Measurements from ENCODE around the gene NME5. TPM values are rescaled to one million over a fixed set of nuclear protein-coding genes. Genes with fewer than 3 reads are reported as not detected.

Gene NME5
- total RNA-seq, 1 donor from 2014 or later = 9.9 TPM

GRCh38 chr5:138132543-138132942 is 6.7 kb downstream of the NME5 start:
- no peaks in the 10 kb centered on the region for H3K36me3 Mint-ChIP-seq (ENCODE audit: insufficient read depth)
- no peak overlapping the region for H3K27ac Mint-ChIP-seq
- H3K27me3 Mint-ChIP-seq = no peaks in the 10 kb centered on the region
- DNase-seq (ENCODE audit: low spot score, unreplicated experiment) = no peak
- no peak overlapping the region for H3K4me3 Mint-ChIP-seq (ENCODE audit: low read depth)
- no peaks in the 10 kb centered on the region for H3K4me1 Mint-ChIP-seq (ENCODE audit: low read depth)
- no peak for TF ChIP-seq CTCF (IDR thresholded peaks at IDR 0.05; ENCODE audit: unreplicated experiment)
- no peaks in the 10 kb centered on the region for H3K9me3 Mint-ChIP-seq (ENCODE audit: low read depth)

GRCh38 chr5:138129347-138129746 is 9.9 kb downstream of the NME5 start:
- Mint-ChIP-seq H3K4me3 (ENCODE audit: low read depth) (no peak overlapping the region), H3K27ac (no peak overlapping the region), H3K4me1 (ENCODE audit: low read depth) (no peaks in the 10 kb centered on the region), H3K36me3 (ENCODE audit: insufficient read depth) (no peaks in the 10 kb centered on the region), H3K27me3 (no peaks in the 10 kb centered on the region), H3K9me3 (ENCODE audit: low read depth) (no peaks in the 10 kb centered on the region)
- DNase-seq (ENCODE audit: low spot score, unreplicated experiment) = no peak
- TF ChIP-seq CTCF (IDR thresholded peaks at IDR 0.05; ENCODE audit: unreplicated experiment) = no peak

GRCh38 chr5:138128334-138128733 is 10.9 kb downstream of the NME5 start:
- H3K4me1 Mint-ChIP-seq (ENCODE audit: low read depth) = no peaks in the 10 kb centered on the region
- no peaks in the 10 kb centered on the region for H3K36me3 Mint-ChIP-seq (ENCODE audit: insufficient read depth)
- no peak for DNase-seq (ENCODE audit: low spot score, unreplicated experiment)
- H3K4me3 Mint-ChIP-seq (ENCODE audit: low read depth) = no peak overlapping the region
- TF ChIP-seq CTCF (IDR thresholded peaks at IDR 0.05; ENCODE audit: unreplicated experiment) = no peak
- no peaks in the 10 kb centered on the region for H3K9me3 Mint-ChIP-seq (ENCODE audit: low read depth)
- no peaks in the 10 kb centered on the region for H3K27me3 Mint-ChIP-seq
- no peak overlapping the region for H3K27ac Mint-ChIP-seq

- H3K27ac Mint-ChIP-seq = no peak overlapping the region
- H3K36me3 Mint-ChIP-seq (ENCODE audit: insufficient read depth) = no peaks in the 10 kb centered on the region
- H3K27me3 Mint-ChIP-seq = peaks cover 6% of the 10 kb centered on the region
- TF ChIP-seq CTCF (IDR thresholded peaks at IDR 0.05; ENCODE audit: unreplicated experiment) = no peak
- no peaks in the 10 kb centered on the region for H3K9me3 Mint-ChIP-seq (ENCODE audit: low read depth)
- H3K4me3 Mint-ChIP-seq (ENCODE audit: low read depth) = no peak overlapping the region
- H3K4me1 Mint-ChIP-seq (ENCODE audit: low read depth) = no peaks in the 10 kb centered on the region
- no peak for DNase-seq (ENCODE audit: low spot score, unreplicated experiment)
These were observed 24.0 kb downstream of the NME5 start for GRCh38 chr5:138115254-138115653.

- TF ChIP-seq CTCF (IDR thresholded peaks at IDR 0.05; ENCODE audit: unreplicated experiment) = no peak
- no peak for DNase-seq (ENCODE audit: low spot score, unreplicated experiment)
- no peaks in the 10 kb centered on the region for H3K9me3 Mint-ChIP-seq (ENCODE audit: low read depth)
- H3K4me3 Mint-ChIP-seq (ENCODE audit: low read depth) = no peak overlapping the region
- H3K27ac Mint-ChIP-seq = no peak overlapping the region
- H3K36me3 Mint-ChIP-seq (ENCODE audit: insufficient read depth) = no peaks in the 10 kb centered on the region
- H3K27me3 Mint-ChIP-seq = peaks cover 10% of the 10 kb centered on the region
- H3K4me1 Mint-ChIP-seq (ENCODE audit: low read depth) = no peaks in the 10 kb centered on the region
These were observed 27.3 kb downstream of the NME5 start for GRCh38 chr5:138111937-138112336.
